C4-2B (cell line): ENCODE measurements around the gene UBR4.

Experiments used
- ZFX ChIP-seq: fragments of 450-650 bp; IDR thresholded peaks from 2 replicates; pipeline ENCODE4 v1.6.1; 2017
- TF ChIP-seq, protein P1 (sequence below): fragments of 450-650 bp; conservative IDR thresholded peaks from 2 replicates; pipeline ENCODE4 v1.5.1; 2017; ENCODE audit warnings: mild to moderate bottlenecking

DNA sequence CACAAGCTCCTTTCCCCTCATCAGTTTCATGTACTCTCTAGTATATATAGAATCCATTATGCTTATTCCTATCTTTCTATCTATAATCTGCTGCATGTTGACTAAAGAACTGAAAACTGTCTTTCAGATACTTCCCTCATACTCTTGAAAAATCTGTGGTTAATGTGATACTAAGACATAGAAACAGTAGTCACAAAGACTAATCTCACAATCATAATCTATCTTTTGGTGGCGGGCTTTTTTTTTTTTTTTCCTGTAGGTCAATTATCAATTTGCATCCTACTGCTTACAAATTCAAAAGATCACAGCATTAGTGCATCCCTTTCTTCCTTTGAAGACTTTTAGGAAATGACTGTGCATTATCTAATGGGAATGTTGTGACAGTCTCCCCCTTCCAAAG, 4.7 kb downstream of the UBR4 start:
- TF ChIP-seq, protein P1, sequence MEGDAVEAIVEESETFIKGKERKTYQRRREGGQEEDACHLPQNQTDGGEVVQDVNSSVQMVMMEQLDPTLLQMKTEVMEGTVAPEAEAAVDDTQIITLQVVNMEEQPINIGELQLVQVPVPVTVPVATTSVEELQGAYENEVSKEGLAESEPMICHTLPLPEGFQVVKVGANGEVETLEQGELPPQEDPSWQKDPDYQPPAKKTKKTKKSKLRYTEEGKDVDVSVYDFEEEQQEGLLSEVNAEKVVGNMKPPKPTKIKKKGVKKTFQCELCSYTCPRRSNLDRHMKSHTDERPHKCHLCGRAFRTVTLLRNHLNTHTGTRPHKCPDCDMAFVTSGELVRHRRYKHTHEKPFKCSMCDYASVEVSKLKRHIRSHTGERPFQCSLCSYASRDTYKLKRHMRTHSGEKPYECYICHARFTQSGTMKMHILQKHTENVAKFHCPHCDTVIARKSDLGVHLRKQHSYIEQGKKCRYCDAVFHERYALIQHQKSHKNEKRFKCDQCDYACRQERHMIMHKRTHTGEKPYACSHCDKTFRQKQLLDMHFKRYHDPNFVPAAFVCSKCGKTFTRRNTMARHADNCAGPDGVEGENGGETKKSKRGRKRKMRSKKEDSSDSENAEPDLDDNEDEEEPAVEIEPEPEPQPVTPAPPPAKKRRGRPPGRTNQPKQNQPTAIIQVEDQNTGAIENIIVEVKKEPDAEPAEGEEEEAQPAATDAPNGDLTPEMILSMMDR: no peak
- no peak for TF ChIP-seq ZFX
